ENCODE data around the gene DIPK1B. TPM values are rescaled to one million over a fixed set of nuclear protein-coding genes. Genes with fewer than 3 reads are reported as not detected.

The DIPK1B gene
- total and polyA plus RNA-seq, 2 donors (not counting 3 experiments of a cell fraction or from before 2014, with no cell fraction given): 253 to 441 TPM

GRCh38 chr9:136686534-136686793 is 25.9 kb upstream of the DIPK1B start:
- peak overlapping the region; percentile 24 for H3K27ac ChIP-seq (ENCODE audit: insufficient read depth, low read depth, low read length)
- H3K36me3 ChIP-seq (ENCODE audit: control insufficient read depth in 2 of 2, extremely low read depth in 1 of 2, insufficient read depth in 2 of 2, low read length in 2 of 2): peaks cover 0 to 4% of the 10 kb centered on the region in 2 experiments
- H4K20me1 ChIP-seq (replicated peaks; ENCODE audit: control insufficient read depth, extremely low read depth, insufficient read depth, low read length): no peaks in the 10 kb centered on the region
- peaks cover 13% of the 10 kb centered on the region for H3K4me1 ChIP-seq (ENCODE audit: control insufficient read depth, extremely low read depth, insufficient read depth, low read length)
- ChIA-PET POLR2A (interaction anchor here (1.9 to 2.0 kb wide), 2 partner anchors 27 to 41 kb away, joined by 7 to 8 read pairs; no protein-coding TSS in a partner anchor), CTCF (interaction anchor here (0.8 to 2.0 kb wide), 5 partner anchors 9 to 57 kb away, joined by 3 to 5 read pairs (median 4); partner anchors contain the start of gene LCN10)
- peak overlapping the region; percentile 79 for H3K4me2 ChIP-seq (ENCODE audit: insufficient read depth, low read length)
- no peaks in the 10 kb centered on the region for H3K9me1 ChIP-seq (replicated peaks; ENCODE audit: control insufficient read depth, extremely low read depth, insufficient read depth, low read length)
- no peak for DNase-seq (ENCODE audit: low read depth, low spot score)
- H3K9ac ChIP-seq (replicated peaks; ENCODE audit: extremely low read depth, insufficient read depth, low read length): peak overlapping the region; percentile 71
- intact Hi-C loops (cut with micrococcal nuclease) (loop anchor here (2.0 kb wide), 1 partner anchor 26 kb away; the partner anchor contains the start of gene DIPK1B), dilution Hi-C loops (cut with MboI; ENCODE audit: extremely low pct_ligation_motif_present, low sequenced_read_pairs) (no loop called here)
- H3K4me3 ChIP-seq (replicated peaks in 1 of 3; ENCODE audit: insufficient read depth in 1 of 3, low read depth in 1 of 3, low read length in 3 of 3): peak overlapping the region; percentile 59 to 79 (median 75)
- no peaks in the 10 kb centered on the region for H3K27me3 ChIP-seq (ENCODE audit: control insufficient read depth in 2 of 2, insufficient read depth in 2 of 2, low read length in 2 of 2)
- peaks cover 50% of the 10 kb centered on the region for H3K79me2 ChIP-seq (ENCODE audit: control insufficient read depth, insufficient read depth, low read length)
- no peaks in the 10 kb centered on the region for H3K9me3 ChIP-seq (replicated peaks; ENCODE audit: control insufficient read depth, insufficient read depth, low read length)
- BruUV-seq (replicated peaks): no TSS peak
- peak; percentile 43 for FAIRE-seq
- no peak for TF ChIP-seq JUN (IDR thresholded peaks at IDR 0.05; ENCODE audit: borderline replicate concordance, insufficient read depth, insufficient read length, low read depth)
- no peak for TF ChIP-seq EZH2 (IDR thresholded peaks at IDR 0.05; ENCODE audit: borderline replicate concordance, low read depth, low read length, severe bottlenecking)
- no peak for TF ChIP-seq FOS (IDR thresholded peaks at IDR 0.05; ENCODE audit: borderline replicate concordance, insufficient read depth, low read length)
- TF ChIP-seq POLR2AphosphoS5 (IDR thresholded peaks at IDR 0.05; ENCODE audit: insufficient read depth, low read depth, low read length): no peak
- TF ChIP-seq POLR2A (IDR thresholded peaks at IDR 0.05; ENCODE audit: low read depth, low read length): no peak
- no peak overlapping the region for H2AFZ ChIP-seq (ENCODE audit: low read depth, low read length)

- TF ChIP-seq MAX (IDR thresholded peaks at IDR 0.05; ENCODE audit: insufficient read depth, insufficient read length) (no peak), POLR2AphosphoS5 (IDR thresholded peaks at IDR 0.05; ENCODE audit: insufficient read depth, low read depth, low read length) (peak; percentile 72), EZH2 (IDR thresholded peaks at IDR 0.05; ENCODE audit: borderline replicate concordance, low read depth, low read length, severe bottlenecking) (no peak), JUN (IDR thresholded peaks at IDR 0.05; ENCODE audit: borderline replicate concordance, insufficient read depth, insufficient read length, low read depth) (no peak), POLR2A (IDR thresholded peaks at IDR 0.05; ENCODE audit: low read depth, low read length) (peak; percentile 49), GATA2 (IDR thresholded peaks at IDR 0.05; ENCODE audit: insufficient read depth, insufficient read length, low read depth, low read length) (no peak), CTCF (IDR thresholded peaks at IDR 0.05; ENCODE audit: extremely low read depth in 1 of 2, insufficient read depth in 1 of 2, low read depth in 1 of 2, low read length in 2 of 2) (no peak), FOS (IDR thresholded peaks at IDR 0.05; ENCODE audit: borderline replicate concordance, insufficient read depth, low read length) (no peak)
- dilution Hi-C loops (cut with MboI; ENCODE audit: extremely low pct_ligation_motif_present, low sequenced_read_pairs) (no loop called here), intact Hi-C loops (cut with micrococcal nuclease) (loop anchor here (2.0 kb wide), 1 partner anchor 26 kb away; the partner anchor contains the start of gene DIPK1B)
- Histone ChIP-seq H3K36me3 (ENCODE audit: control insufficient read depth in 2 of 2, extremely low read depth in 1 of 2, insufficient read depth in 2 of 2, low read length in 2 of 2) (peaks cover 0 to 4% of the 10 kb centered on the region in 2 experiments), H3K4me1 (ENCODE audit: control insufficient read depth, extremely low read depth, insufficient read depth, low read length) (peaks cover 13% of the 10 kb centered on the region), H3K9me3 (replicated peaks; ENCODE audit: control insufficient read depth, insufficient read depth, low read length) (no peaks in the 10 kb centered on the region), H2AFZ (ENCODE audit: low read depth, low read length) (peak within 1 kb of the TSS; percentile 34), H3K4me3 (replicated peaks in 1 of 3; ENCODE audit: insufficient read depth in 1 of 3, low read depth in 1 of 3, low read length in 3 of 3) (peak within 1 kb of the TSS; percentile 59 to 79 (median 75)), H3K27me3 (ENCODE audit: control insufficient read depth in 2 of 2, insufficient read depth in 2 of 2, low read length in 2 of 2) (no peaks in the 10 kb centered on the region), H3K27ac (ENCODE audit: insufficient read depth, low read depth, low read length) (peak within 1 kb of the TSS; percentile 24), H3K9me1 (replicated peaks; ENCODE audit: control insufficient read depth, extremely low read depth, insufficient read depth, low read length) (no peaks in the 10 kb centered on the region), H3K9ac (replicated peaks; ENCODE audit: extremely low read depth, insufficient read depth, low read length) (peak within 1 kb of the TSS; percentile 71), H3K79me2 (ENCODE audit: control insufficient read depth, insufficient read depth, low read length) (peaks cover 44% of the 10 kb centered on the region), H4K20me1 (replicated peaks; ENCODE audit: control insufficient read depth, extremely low read depth, insufficient read depth, low read length) (no peaks in the 10 kb centered on the region), H3K4me2 (ENCODE audit: insufficient read depth, low read length) (peak within 1 kb of the TSS; percentile 79)
- CTCF ChIA-PET: interaction anchor here (1.0 to 2.0 kb wide), 3 partner anchors 8 to 56 kb away, joined by 3 to 5 read pairs (median 4); partner anchors contain the start of gene LCN10
- DNase-seq (ENCODE audit: low read depth, low spot score): peak; percentile 43
- no TSS peak for BruUV-seq (replicated peaks)
- POLR2A ChIA-PET: interaction anchor here (1.9 to 2.0 kb wide), 2 partner anchors 27 to 40 kb away, joined by 7 to 8 read pairs; no protein-coding TSS in a partner anchor
- FAIRE-seq: peak; percentile 62
Observed at GRCh38 chr9:136686794-136687711, 25.3 kb upstream of the DIPK1B start, which contains the start of gene AGPAT2. TSS of gene AGPAT2 (minus strand) at chr9:136687457. CDS start at chr9:136687357, 100 bp downstream.
